ENCODE measurements around the gene TENT4B.

The TENT4B gene

GRCh38 chr16:50276801-50277555 is 123.9 kb downstream of the TENT4B start:
- Histone ChIP-seq H3K27ac (ENCODE audit: low read depth, low read length, severe bottlenecking) (no peak overlapping the region), H3K4me3 (ENCODE audit: extremely low read depth, insufficient read depth, low read length, poor library complexity, severe bottlenecking) (no peak overlapping the region), H3K36me3 (ENCODE audit: control insufficient read depth, insufficient read depth, low read length) (peaks cover 3% of the 10 kb centered on the region), H3K9me3 (ENCODE audit: control insufficient read depth, low read length) (no peaks in the 10 kb centered on the region), H3K4me1 (ENCODE audit: control insufficient read depth, insufficient read depth, low read length, poor library complexity, severe bottlenecking) (peaks cover 4% of the 10 kb centered on the region)
- 100% methylated on average over 1 of the region's 4 CpGs; no CpG with 5 or more reads in 1 of the 2 experiments for WGBS, 2 experiments (ENCODE audit: insufficient coverage in 2 of 2)

- H3K4me3 ChIP-seq (ENCODE audit: extremely low read depth, insufficient read depth, low read length, poor library complexity, severe bottlenecking) = no peak overlapping the region
- no peak overlapping the region for H3K27ac ChIP-seq (ENCODE audit: low read depth, low read length, severe bottlenecking)
- H3K36me3 ChIP-seq (ENCODE audit: control insufficient read depth, insufficient read depth, low read length) = peaks cover 3% of the 10 kb centered on the region
- H3K4me1 ChIP-seq (ENCODE audit: control insufficient read depth, insufficient read depth, low read length, poor library complexity, severe bottlenecking) = no peaks in the 10 kb centered on the region
- WGBS, 2 experiments (ENCODE audit: insufficient coverage in 2 of 2) = 50% methylated on average over 2 of the region's 3 CpGs
- H3K9me3 ChIP-seq (ENCODE audit: control insufficient read depth, low read length) = no peaks in the 10 kb centered on the region
These were observed 125.1 kb downstream of the TENT4B start for GRCh38 chr16:50278251-50278650.

GRCh38 chr16:50279504-50279865 is 126.4 kb downstream of the TENT4B start:
- Histone ChIP-seq H3K4me3 (ENCODE audit: extremely low read depth, insufficient read depth, low read length, poor library complexity, severe bottlenecking) (no peak overlapping the region), H3K27ac (ENCODE audit: low read depth, low read length, severe bottlenecking) (no peak overlapping the region), H3K4me1 (ENCODE audit: control insufficient read depth, insufficient read depth, low read length, poor library complexity, severe bottlenecking) (no peaks in the 10 kb centered on the region), H3K9me3 (ENCODE audit: control insufficient read depth, low read length) (no peaks in the 10 kb centered on the region), H3K36me3 (ENCODE audit: control insufficient read depth, insufficient read depth, low read length) (peaks cover 3% of the 10 kb centered on the region)
- 65 to 73% methylated on average over 1 to 2 of the region's 2 CpGs for WGBS, 2 experiments (ENCODE audit: insufficient coverage in 2 of 2)

- Histone ChIP-seq H3K27ac (ENCODE audit: low read depth, low read length, severe bottlenecking) (no peak overlapping the region), H3K9me3 (ENCODE audit: control insufficient read depth, low read length) (no peaks in the 10 kb centered on the region)
- WGBS, 2 experiments (ENCODE audit: insufficient coverage in 2 of 2) = 96 to 98% methylated on average over 4 to 5 of the region's 5 CpGs
These were observed 127.8 kb downstream of the TENT4B start for GRCh38 chr16:50280932-50281331.

More at GRCh38 chr16:50280932-50281331, 127.8 kb downstream of the TENT4B start:
- Histone ChIP-seq H3K4me3 (ENCODE audit: extremely low read depth, insufficient read depth, low read length, poor library complexity, severe bottlenecking) (no peak overlapping the region), H3K36me3 (ENCODE audit: control insufficient read depth, insufficient read depth, low read length) (peaks cover 3% of the 10 kb centered on the region), H3K4me1 (ENCODE audit: control insufficient read depth, insufficient read depth, low read length, poor library complexity, severe bottlenecking) (no peaks in the 10 kb centered on the region)

Data from mesodermal cell (in vitro differentiated cells).